ENCODE data around the gene PCBP4. TPM values are rescaled to one million over a fixed set of nuclear protein-coding genes. Genes with fewer than 3 reads are reported as not detected.

Gene PCBP4
- total RNA-seq = 16.7 and 18.1 TPM in 2 replicates

DNA sequence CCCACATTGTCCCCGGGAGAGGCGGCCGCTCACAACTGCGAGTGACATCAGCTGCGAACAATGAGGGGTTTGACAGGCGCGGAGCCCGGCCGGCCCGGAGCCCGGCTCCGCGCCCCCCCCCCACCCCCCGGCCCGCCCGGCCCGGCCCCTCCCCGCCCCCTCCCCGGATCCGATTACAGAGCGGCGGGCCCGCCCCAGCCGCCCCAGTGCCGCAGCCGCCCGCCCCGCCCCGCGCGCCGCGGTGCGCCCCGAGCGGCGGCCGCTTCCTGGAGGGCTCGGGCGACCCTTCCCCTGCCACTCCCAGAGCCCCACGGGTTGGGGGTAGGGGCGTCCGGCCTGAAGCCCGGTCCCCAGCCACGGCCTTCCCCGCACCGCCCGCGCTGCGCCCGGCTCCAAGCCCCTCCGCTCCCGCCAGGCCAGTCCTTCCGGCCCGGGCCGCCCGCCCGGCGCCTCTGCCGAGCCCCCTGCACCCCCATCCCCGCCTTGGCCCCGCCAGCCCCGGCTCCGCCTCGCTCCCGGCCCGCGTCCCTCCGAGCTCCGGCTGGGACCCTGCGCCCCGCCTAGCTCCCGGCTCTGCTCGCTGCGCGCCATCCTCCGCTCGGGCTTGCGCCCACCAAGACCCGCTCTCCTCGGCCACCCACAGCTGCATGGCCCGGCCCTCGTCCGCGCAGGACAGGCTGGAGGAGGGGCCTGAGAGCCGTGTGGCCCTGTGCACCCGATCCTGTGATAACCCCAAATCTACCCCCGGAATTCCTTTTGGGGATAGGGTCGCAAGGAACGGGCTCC, at the start of gene PCBP4:
TSS of gene PCBP4 (minus strand) at position 71 of the 786 bp plus-strand sequence. CDS start 6,214 bp downstream, outside the sequence.
- peak in 1 of 2 donors; percentile 65 for DNase-seq (ENCODE audit: low read depth in 2 of 2)

DNA sequence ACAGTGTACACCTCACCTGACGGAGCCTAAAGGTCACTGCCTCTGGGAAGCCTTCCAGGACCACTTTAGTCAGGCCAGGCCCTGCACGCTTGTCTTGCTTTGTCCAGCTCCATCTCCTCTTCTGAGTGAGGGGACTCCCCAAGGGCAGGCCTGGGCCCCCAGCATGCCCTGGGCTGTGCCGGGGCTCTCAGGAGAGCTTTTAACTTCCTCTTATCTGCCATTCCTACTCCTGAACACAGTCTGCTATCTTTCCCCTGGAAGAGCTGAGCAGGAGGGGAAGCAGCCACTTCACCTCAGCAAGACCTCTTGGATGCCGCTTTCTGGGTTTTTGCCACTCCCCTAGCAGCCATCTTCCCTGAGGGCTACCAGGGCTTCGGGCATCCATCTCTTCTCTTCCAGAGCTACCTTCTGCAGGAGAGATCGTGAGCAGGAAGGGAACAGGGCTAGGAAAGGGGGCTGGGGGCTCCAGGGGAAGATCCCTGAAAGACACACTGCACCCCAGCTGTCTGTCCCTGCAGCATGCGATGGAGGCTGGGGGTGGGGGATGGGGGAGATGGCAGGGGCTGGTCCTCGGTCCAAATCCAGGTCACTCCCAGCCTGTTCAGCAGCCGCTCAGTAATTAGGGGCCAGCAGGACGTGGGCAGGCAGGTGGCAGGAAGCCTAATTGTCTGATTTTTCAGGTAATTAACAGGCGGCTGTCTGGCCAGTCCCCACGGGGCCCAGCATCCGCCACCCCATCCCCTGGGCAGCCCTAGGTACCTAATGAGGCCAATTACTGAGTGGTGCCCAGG, 48.4 kb upstream of the PCBP4 start:
- no peak for DNase-seq (ENCODE audit: low read depth in 2 of 2)

DNA sequence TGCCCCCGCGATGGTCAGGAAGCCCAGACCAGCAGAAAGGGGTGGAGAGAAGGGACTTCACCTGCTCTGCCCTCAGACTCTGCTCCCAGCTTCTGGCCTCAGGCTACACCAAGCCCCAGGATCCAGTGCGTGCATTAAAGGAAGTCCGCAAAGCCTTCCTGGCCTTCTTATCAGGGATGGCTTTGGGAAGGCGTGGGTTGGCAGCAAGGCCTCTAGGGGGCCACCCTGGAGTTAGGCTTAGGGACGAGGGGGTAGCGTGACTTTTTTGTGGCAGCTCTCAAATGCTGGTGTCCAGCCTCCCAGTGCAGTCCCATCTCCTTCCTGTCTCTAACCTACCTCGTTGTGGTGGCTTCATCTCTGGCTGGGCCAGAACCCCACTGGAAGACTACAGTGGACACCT, 47.4 kb upstream of the PCBP4 start:
- DNase-seq (ENCODE audit: low read depth in 2 of 2) = peak in 1 of 2 donors; percentile 16

DNA sequence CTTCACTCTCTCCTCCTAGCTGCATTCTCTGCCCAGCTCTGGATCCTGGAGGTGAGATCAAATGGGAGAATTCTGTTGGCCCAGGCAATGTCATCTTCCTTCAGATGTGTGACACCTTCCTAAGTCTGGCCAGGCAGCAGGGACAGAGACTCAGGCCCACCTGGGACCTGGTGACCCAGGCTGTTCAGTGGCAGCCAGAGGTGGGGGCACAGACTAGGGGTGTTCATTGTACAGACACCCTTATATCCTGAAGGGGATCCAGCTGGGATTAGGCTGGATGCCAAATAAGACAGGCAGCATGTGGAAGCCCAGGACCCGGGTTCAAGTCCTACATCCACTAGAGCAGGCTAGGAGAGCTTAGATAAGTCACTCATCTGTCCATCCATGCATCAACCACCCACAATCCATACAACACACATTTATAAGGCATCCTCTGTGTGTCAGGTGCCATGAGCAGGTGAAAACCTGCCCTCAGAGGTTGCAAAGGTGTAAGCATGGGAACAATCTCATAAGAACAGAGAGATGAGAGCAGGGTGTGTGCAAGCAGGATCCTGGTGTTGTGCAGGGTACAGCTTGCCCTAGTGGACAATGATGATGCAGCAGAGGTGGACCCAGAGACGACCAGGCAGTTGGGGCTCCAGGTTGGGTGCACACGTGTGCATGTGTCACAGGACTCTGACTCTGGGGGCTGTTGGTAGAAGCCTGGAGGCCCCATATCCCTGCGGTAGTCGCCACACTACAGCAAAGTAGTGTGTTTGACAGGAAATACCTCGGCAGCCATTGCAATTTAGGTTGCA, 46.7 kb upstream of the PCBP4 start:
- DNase-seq (ENCODE audit: low read depth in 2 of 2) = no peak

DNA sequence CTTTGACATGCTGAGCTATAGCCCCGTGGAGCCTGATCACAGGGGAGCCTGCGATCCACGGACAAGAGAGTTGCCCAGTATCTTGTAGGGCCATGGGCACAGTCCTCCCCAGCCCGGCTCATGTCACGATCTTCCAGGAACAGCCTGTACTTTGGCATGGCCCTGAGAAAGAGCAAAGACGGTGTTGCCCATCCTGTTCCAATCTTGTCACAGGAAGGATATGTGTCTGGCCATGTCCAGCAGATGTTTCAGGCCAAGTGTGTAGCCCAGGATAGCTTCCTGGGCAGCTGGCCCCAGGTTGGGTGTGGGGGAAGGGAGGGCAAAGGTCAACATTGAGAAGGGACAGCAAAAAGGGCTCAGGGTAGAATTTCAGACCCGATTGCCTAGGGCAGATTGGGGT, 45.4 kb upstream of the PCBP4 start:
- DNase-seq (ENCODE audit: low read depth in 2 of 2) = peak in 1 of 2 donors; percentile 28

DNA sequence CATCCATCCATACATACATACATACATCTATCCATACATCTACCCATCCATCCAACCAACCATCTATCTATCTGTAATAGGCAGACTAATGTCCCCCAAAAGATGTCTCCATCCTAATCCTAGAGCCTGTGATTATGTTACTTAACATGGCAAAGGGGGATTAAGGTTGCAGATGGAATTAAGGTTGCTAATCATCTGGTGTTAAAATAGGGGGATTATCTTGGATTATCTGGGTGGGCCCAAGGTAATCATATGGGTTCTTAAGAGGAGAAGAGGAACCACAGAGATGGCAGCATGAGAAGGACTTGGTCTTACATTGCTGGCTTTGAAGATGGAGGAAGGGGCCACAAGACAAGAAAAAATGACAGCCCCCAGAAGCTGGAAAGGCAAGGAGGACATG, 43.2 kb upstream of the PCBP4 start:
- DNase-seq (ENCODE audit: low read depth in 2 of 2) = no peak

DNA sequence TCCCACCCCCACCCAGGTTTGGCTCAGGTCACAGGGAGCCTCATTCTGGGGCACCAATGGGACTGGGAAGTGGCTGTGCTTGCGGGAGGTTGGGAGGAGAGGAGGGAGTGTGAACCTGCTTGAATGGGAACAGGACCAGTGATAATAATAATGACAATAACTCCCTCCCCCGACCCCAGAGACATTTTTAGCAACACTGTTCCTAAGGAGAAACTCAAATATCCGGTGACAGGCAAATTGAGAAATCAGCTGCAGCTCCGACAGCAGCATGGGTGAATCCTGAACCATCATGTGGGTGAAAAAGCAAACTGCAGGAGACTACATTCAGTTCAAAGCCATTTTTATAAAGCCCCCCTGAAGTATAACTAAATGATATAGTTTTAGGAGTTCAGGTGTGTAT, 40.0 kb upstream of the PCBP4 start:
- DNase-seq (ENCODE audit: low read depth in 2 of 2) = no peak

DNA sequence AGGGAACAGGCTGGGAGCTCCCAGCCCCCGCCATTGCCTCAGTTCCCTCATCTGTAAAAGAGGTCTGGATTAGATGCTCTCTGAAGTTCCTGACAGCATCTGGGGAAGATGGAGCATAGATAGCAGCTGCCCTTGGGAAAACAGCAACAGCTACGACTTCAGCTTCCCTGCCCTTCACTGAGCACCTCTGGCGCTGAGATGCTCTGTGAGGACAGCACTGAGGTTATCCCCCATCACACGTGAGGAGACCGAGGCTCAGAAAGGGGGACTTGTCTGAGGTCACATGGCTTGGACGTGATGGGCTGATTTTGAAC, 39.5 kb upstream of the PCBP4 start:
- no peak for DNase-seq (ENCODE audit: low read depth in 2 of 2)

DNA sequence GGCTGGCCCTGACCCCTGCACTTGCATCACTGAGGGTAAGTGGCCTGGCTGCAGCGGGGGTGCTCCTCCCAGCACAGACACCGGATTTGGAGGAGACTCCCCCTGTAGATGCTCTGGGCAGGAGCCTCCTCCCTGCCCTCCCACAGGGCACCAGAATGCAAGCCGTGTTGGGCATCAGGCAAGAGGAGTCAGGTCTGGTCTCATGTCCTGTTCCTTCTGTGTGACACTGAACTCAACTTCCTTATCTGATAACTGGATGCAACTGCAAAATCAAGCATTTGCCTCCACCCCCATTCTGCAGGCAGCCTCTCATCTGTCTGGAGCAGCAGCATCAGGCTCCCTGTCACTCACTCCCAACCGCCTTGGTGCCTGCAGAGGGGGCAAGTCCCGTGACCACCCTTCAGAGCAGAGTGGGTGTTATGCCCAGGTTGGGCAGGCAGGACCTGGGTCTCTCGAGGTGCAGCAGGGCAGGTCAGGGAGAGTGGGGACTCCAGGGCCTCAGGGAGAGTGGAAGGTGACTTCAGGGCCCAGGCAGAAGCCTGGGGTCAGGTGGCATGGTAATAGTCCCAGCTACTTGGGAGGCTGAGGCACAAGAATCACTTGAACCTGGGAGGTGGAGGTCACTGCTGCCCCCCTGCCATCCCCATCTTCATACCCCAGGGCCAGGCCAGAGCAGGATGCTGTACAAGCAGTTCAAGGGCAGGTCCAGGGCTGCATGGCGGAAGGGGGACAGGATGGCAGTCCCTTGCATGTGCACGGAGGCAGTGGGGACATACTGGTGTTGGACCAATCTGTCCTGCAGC, 39.0 kb upstream of the PCBP4 start:
- no peak for DNase-seq (ENCODE audit: low read depth in 2 of 2)

DNA sequence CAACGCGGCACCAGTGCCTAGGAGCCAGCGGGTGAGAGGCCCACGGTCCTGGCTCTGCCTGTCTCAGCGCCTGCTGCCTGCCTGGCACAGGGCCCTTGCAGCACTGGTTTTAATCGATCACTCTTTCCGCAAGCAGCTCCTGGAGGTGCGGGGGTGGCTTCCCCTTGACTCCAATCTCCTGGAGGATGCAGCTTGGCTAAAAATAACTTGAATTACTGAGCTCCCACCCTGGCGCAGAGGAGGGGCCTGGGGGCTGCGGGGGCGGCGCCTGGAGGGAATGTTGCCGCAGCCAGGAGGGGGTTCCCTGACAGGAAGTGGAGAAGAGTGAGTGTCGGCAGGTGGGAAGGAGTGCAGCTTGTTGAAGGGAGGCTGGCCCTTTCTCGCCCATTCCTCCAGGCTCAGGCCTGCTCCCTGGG, 38.3 kb upstream of the PCBP4 start:
- peak in 1 of 2 donors; percentile 57 for DNase-seq (ENCODE audit: low read depth in 2 of 2)

DNA sequence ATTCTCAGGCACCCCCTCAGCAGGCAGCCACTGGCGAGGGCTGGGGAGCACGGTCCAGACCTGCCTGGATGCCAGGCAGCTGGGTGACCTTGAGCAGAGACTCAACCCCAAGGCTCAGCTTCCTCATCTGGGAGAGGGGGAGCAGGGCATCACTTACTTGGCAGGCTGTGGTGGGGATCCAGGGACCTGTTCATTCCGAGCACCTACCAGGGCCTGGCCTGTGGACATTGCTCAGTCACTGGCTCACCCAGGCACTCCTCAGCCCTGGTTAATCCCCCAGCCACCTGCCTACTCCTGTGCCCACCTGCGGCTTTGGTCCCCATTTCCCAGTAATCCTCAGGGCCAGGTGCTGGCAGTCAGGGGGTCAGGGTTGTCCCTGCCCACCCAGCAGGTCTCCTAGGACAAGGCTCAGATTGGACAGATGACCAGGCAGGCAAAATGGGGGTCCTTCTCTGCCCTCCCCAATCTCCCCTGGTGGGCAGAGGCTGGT, 37.7 kb upstream of the PCBP4 start:
- no peak for DNase-seq (ENCODE audit: low read depth in 2 of 2)

DNA sequence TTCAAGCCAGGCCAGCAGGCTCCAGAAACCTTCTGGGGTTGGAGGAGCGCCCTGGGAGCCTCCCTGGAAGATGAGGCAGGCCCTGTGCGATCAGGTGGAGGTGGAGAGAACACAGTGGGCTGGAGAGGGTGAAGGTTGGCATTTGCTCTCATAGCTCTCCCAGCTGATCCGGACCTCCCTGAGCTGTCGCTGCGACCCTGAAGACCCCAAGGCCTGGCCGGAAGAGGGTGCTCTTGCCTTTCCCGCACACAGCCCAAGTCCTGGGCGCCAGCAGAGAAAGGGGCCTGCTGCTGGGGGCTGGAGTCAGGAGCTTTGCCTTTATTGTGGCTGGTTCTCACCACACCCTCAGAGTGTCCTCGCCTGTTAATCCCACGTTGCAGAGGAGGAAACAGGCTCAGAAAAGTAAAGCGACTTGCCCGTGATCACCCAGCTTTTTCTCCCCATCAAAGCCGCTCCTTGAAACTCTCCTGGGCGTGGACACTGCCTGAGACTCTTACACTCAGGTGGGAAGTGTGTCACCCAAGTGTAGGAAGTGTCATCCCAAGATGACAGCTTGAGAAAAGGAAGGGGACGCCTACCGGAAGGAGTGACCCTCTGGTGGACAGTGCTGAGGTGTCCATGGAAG, 37.0 kb upstream of the PCBP4 start:
- peak in 1 of 2 donors; percentile 49 for DNase-seq (ENCODE audit: low read depth in 2 of 2)

DNA sequence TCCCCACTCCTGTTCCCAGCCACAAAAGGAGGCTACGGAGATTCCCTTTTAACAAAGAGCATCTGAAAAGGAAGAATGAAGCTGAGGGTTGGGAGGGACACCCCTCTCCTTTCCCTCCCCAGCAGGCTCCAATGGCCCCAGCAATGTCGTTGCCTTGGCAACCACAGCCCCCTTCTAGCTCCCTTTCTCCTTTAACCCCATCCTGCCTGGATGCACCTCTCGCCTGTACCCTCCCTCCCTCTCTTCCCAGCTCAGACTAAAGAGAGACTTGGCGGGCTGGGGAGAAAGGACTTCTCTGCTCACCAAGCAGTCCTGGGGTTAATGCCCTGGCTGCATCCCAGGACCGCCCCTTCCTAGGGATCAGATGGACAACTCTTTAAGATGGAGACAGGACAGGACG, 35.5 kb upstream of the PCBP4 start:
- DNase-seq (ENCODE audit: low read depth in 2 of 2) = no peak

DNA sequence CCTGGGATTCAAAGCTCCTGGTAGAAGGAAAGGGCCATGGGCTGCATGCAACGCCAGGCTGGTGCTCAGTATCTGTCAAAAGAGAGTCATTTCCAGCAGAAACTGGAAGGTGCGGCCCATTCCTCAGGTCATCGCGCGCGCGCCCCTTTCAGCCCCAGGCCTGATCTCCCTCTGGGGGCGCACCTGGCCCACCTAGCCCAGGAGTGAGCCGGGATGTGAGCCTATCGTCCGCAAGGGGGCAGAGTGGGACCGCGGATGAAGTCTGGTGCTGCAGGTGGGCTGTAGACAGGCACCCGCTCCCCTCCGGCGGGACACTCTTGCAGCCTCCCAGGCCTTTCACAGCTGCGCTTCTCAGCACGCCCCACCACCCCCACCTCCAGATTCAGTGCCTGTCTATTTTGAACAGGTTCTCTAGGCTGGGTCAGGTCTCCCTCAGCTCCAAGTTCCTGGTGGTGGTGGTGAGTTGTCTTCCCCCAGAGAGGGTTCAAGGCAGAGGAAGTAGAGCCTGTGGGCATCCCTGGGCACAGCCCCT, 34.3 kb upstream of the PCBP4 start:
- peak; percentile 48 to 75 for DNase-seq (ENCODE audit: low read depth in 2 of 2)

DNA sequence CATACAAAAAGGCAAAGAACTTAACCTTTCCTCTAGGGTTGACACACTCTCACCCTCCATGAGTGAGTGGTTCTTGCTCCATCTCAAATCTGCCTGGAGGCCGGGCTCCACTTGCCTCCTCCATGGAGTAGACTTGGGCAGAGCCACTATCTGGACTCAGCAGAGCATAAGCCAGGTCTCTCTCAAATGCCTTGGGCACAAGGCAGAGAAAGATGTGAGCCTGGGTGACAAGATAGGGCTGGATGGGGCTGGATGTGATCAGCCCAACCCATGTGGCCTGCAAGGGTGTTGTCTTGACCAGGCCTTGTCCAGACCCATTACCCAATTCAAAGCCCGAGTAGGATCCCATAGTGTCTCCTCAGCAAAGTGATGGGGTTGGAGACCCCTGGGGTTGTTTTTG, 32.6 kb upstream of the PCBP4 start:
- DNase-seq (ENCODE audit: low read depth in 2 of 2) = no peak

DNA sequence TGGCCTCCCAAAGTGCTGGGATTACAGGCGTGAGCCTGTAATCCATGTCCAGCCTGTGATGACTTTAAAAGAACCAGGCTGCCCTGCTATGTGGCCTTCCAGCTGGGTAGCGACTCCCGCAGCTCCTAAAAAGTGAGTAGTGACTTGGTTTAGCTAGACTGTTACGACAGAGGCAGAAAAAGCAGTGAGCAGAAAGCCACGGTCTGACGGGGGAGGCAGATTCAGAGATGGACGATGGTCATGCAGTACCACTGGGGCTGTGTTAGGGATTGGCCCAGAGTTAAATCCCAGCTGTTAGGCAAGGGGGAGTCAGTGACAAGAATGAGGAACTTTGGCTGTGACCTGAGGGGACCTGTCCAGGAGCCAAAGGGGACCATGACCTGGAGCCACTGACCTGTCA, 31.5 kb upstream of the PCBP4 start:
- no peak for DNase-seq (ENCODE audit: low read depth in 2 of 2)

DNA sequence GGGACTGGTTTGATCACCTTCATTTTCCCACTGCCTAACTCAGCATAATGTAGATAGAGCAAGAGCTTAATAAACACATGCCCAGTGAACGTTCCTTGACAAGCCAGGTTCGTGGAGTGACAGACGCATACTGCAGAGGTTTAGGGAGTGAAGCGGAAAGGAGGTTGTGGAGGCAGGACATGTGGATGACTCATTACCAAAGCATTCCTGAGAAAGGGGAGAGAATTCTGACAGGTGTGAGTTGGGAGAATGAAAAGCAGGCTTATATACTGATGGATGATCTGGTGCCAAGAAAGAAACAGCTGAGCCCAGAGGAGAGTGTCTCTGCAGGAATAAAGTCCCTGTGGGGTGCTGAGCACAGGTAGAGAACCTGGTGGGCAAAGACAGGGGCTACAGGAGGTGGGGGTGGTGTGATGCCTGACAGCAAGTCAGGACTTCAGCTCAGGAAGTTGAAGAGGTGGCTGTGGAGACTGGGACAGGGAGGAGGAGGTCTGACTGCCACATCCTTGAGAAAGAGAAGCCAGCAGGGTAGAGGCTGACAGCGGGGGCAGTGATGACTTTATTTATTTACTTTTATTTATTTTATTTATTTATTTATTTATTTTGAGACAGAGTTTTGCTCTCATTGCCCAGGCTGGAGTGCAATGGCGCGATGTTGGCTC, 30.8 kb upstream of the PCBP4 start:
- peak in 1 of 2 donors; percentile 33 for DNase-seq (ENCODE audit: low read depth in 2 of 2)

DNA sequence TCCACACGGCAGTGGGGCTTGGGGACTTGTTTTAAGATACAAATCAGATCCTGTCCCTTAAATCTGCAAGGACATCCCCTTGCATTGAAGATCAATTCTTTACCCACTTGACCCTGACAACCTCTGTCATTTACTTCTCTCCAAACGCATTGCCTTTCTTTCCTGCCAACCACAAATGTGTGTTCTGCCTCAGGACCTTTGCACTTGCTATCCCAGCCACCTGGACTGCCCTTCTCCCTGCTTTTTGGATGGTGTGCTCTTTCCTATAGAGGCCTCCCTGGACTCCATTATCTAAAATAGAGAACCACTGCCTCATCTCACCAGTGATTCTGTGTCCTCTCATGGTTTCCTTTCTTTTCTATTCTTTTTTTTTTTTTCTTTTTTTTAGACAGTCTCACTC, 29.9 kb upstream of the PCBP4 start:
- DNase-seq (ENCODE audit: low read depth in 2 of 2) = no peak

DNA sequence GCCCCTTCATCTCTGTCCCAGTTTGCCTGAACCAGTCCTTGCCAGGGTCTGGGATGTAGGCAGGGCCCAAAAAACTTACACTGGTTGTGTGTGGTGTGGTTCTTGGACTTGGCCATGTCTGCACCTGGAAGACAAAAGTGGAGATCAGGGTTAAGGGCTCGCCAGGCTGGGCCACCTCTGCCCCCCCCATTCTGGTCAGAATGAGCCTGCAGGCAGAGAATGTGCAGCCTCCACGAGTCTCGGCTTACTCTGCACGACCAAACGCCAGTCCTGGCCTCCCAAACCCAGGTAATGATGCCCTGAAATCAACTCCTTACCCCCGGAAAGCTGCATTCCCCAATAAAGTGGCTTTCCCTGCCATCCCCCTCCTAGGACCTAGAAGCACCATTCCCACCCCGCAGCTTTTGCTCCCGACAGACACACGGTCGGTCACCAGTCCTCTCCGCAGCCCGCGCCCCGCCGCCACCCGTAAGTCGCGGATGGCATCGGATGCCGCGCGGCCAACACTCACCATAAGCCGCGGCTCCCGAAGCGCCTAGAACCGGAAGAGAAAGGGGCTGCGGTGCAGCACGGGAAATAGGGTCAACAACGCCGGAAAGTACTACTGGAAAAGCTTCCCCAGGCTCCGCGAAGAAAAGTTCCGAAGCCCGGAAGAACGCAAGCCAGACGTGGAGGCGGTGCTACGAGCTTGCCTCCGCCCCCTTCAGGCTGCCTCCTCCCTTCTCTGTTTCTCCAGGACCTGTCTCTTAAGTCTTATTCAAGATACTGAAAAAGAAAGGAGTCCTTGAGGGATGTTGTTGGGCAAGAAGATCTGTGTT, 28.3 kb upstream of the PCBP4 start, which contains the start of gene RPL29:
TSS of gene RPL29 (minus strand) at position 550 of the 818 bp plus-strand sequence. CDS start at position 116, 434 bp downstream.
- DNase-seq (ENCODE audit: low read depth in 2 of 2) = peak; percentile 93 to 95

Data from dermis microvascular lymphatic vessel endothelial cell (primary cell).